ENCODE data around the gene PFKFB3.

DNA sequence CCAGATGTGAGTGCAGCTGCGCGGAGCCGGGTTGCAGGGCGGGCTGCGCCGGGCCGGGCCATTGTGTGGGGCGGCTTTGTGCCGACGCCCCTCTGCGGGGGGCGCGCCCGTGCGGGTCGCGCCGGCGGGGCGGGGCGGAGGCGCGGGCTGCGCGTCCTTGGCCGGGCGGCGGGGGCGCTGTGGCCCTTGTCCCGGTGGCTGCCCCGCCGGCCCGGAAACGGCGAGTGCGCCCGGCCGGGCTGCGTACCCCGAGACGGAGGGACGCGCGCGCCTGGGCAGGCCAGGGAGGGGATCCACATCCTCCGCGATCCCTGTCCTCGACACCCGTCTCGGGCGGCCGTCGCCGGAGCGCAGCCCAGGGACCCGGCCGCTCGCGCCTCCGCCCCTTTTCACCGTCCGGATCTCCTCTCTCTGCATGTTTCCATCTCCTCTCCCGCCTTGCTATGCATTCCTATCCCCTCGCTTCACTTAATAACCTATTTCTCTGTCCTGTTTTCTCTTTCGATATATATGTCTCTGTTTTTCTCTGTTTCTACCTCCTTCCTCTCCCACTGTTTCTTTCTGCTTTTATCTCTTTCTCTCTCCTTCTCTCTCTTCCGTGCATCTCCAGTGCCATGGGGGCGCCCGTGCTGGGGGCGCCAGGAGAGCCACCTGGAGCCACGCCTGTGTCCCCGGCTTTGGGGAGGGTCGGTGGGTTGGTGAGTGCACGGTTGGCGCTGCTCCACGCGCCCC is 765 bp downstream of the PFKFB3 start:
- TF ChIP-seq GATA3 (IDR thresholded peaks at IDR 0.05; ENCODE audit: low read depth, low read length) (no peak), GATA2 (IDR thresholded peaks at IDR 0.05; ENCODE audit: low read depth, low read length) (no peak)
